PFSK-1 (cell line): ENCODE measurements around the gene CA7.

ENCODE experiments used
- FOXP2 ChIP-seq: optimal IDR thresholded peaks from 2 replicates; pipeline ENCODE3; 2011; ENCODE audit warnings: borderline replicate concordance, control low read depth, inconsistent platforms; ENCODE audit not compliant: insufficient read depth; ENCODE audit errors: extremely low read length, extremely low read depth
- POLR2AphosphoS5 ChIP-seq: IDR thresholded peaks from 2 replicates; pipeline ENCODE4 v1.6.1; 2012; ENCODE audit warnings: low read depth, mild to moderate bottlenecking, control low read depth, low read length, moderate library complexity
- REST ChIP-seq, 2 experiments: IDR thresholded peaks; 2 replicates each; pipeline versions ENCODE4 v1.6.1 to v1.8.0; 2011 to 2012; ENCODE audit warnings: low read depth in 2 of 2, low read length in 2 of 2, control low read depth in 1 of 2, inconsistent platforms in 1 of 2, mild to moderate bottlenecking in 1 of 2, moderate library complexity in 1 of 2; ENCODE audit not compliant: insufficient read depth in 1 of 2
- SIN3A ChIP-seq: IDR thresholded peaks from 2 replicates; pipeline ENCODE4 v1.6.1; 2012; ENCODE audit warnings: mild to moderate bottlenecking, low read length, moderate library complexity, borderline replicate concordance; ENCODE audit not compliant: insufficient read depth
- TAF1 ChIP-seq: IDR thresholded peaks from 2 replicates; pipeline ENCODE4 v1.6.1; 2012; ENCODE audit warnings: low read length, control low read depth, borderline replicate concordance; ENCODE audit not compliant: insufficient read depth

Gene CA7

DNA sequence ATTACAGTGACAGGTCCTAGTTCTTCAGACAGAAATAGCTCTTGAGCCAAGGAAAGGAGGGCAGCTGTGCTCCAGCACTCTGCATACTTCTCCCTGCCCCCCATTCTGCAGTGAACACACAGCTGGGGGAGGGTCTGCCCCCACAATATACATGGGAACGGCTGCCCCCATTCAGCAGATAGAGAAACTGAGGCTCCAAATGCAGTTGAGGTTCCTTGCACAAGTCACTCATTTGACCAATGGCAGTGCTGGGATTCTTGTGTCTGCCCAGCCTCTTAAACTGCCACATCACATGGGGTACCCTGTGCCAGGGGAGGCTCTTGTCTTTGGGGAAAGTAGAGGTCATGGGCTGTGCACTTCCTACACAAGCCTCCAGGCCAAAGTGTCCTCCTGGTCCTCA lies 25.2 kb downstream of the CA7 start:
- TF ChIP-seq REST (IDR thresholded peaks at IDR 0.05; ENCODE audit: insufficient read depth in 1 of 2, low read depth in 2 of 2, low read length in 2 of 2) (no peak), FOXP2 (no peak), TAF1 (no peak), POLR2AphosphoS5 (no peak), SIN3A (no peak)

DNA sequence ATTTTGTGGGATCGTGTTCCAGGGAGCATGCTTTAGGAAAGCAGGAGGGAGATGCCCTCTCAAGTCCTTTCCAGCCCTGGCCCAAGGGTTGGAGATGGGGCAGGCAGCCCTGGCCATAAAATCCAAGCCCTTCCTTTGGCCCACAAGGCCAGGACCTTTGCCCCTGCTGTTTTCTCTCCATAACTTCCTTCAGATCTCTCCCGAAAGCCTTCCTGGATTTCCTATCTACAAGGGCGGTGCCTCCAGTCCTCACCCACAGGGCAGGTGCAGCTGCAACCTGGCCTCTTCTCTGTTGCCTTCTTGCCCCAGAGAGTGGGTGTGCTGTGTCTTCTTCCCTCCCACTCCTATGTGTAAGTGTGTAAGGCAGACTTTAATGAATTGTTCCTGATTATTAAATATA lies 27.6 kb downstream of the CA7 start:
- TF ChIP-seq POLR2AphosphoS5 (no peak), TAF1 (no peak), SIN3A (no peak), REST (IDR thresholded peaks at IDR 0.05; ENCODE audit: insufficient read depth in 1 of 2, low read depth in 2 of 2, low read length in 2 of 2) (no peak), FOXP2 (no peak)

- TF ChIP-seq TAF1 (no peak), POLR2AphosphoS5 (no peak), SIN3A (no peak)
These were observed 28.3 kb downstream of the CA7 start for GRCh38 chr16:66872559-66872942.

DNA sequence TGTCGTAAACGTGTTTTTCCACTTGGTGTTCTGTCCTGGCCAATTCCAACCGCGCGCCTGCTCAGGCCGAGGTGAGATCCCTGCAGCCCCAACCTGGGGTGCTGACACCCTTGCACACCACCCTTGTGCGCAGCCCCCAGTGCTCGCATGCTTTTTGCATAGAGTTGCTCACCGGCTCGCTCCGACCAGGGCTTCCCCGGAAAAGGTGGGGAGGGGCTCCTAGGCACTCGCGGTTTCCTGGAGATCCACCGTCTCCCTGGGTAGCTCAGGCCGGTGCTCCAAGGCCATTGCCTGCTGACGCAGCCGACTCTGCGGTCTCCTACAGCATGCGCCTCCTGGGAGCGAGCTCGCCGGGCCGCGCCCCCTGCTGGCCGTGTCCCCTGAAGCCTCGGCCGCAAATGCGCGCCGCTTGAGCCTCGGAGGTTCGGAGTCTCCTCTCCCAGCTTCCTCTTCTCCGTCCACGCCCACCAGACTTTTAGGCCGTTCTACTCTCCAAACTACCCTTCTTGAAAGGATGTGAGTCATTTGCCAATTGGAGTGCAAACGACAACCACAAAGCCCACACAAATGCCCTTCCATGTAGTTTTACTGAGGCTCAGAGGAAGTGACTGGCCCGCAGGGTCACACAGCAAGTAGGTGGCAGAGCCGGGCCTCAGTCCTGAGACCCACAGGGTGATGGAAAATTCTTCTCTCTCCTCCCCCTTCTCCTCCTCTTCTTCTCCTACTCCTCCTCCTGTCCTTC lies 28.9 kb downstream of the CA7 start:
- TF ChIP-seq TAF1 (peak; percentile 59; the same call in 1 of the 2 replicates), SIN3A (peak; percentile 68; the same call in 1 of the 2 replicates), REST (IDR thresholded peaks at IDR 0.05; ENCODE audit: insufficient read depth in 1 of 2, low read depth in 2 of 2, low read length in 2 of 2) (no peak), POLR2AphosphoS5 (0 out of 2 replicates have a peak, but pooled peaks have one; percentile 51)

DNA sequence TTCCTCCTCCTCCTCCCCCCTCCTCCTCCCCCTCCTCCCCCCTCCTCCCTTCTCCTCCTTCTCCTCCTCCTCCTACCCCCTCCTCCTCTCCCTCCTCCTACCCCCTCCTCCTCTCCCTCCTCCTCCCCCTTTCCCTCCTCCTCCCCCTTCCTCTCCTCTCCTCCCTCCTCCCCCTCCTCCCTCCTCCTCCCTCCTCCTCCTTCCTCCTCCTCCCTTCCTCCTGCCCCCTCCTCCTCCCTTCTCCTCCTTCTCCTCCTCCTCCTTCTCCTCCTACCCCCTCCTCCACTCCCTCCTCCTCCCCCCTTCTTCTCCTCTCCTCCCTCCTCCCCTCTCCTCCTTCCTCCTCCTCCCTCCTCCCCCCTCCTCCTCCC lies 29.5 kb downstream of the CA7 start:
- TF ChIP-seq FOXP2, result no peak

DNA sequence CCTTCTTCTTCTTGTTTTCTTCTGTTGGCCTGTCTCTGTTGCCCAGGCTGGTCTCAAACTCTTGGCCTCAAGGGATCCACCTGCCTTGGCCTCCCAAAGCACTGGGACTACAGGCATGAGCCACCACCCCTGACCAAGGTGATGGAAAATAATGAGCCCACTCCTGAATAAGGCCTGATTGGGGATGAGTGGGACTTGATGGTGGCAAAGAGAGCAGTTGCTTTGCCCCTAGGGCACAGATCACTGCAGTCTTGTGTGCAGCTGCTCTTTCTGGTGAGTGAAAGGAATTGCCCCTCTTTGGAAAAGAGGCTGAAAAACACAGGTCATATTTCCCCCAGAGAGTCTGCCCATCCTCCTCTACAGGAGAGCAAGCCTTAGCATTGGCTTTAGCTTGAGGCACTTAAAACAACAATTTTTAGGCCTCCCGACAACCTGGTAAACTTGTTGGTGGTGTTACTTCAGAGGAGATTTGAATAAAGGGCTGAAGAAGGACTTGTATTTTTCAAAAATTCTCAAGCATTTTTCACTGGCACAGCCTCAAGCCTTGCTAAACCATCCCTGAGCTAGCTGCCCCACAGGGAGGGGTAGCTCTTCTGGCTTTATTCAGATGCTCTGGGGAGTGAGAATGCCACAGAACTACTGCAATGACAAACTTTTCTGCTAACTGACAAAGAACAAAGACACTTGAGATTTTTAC lies 30.0 kb downstream of the CA7 start:
- no peak for TF ChIP-seq TAF1
- TF ChIP-seq SIN3A, result no peak
- TF ChIP-seq REST (IDR thresholded peaks at IDR 0.05; ENCODE audit: insufficient read depth in 1 of 2, low read depth in 2 of 2, low read length in 2 of 2), result no peak
- TF ChIP-seq POLR2AphosphoS5, result no peak
- no peak for TF ChIP-seq FOXP2
